A549 (cell line): Measurements from ENCODE around the gene RERGL. TPM values are rescaled to one million over a fixed set of nuclear protein-coding genes. Genes with fewer than 3 reads are reported as not detected.

ENCODE experiments used
- ATAC-seq, 2 experiments: fragments of 200-7000 bp in 1 of 2; fragments of >200 bp in 1 of 2; cut with Nextera tagmentation in 1 of 2; cut with Tn5 transposase in 1 of 2; 3 replicates each; pipeline versions ENCODE4 v1.8.0 to v1.9.1; 2018 to 2020; ENCODE audit warnings: mild to moderate bottlenecking in 1 of 2, moderate library complexity in 1 of 2
- CTCF ChIA-PET: fragments of 300-600 bp; sonication (Branson Sonifier 250); formaldehyde crosslinking; extraction: SDS; loops from one replicate; lab custom pipeline; 2021; ENCODE audit warnings: antibody characterized with exemption, inconsistent platforms; lab: Yijun Ruan, JAX
- POLR2A ChIA-PET: fragments of 350-600 bp; formaldehyde crosslinking; extraction: SDS; loops from one replicate; lab custom pipeline; 2021; ENCODE audit warnings: antibody characterized with exemption, inconsistent platforms; lab: Yijun Ruan, JAX
- DNase-seq, 2 experiments: peaks; one replicate each; pipeline versions ENCODE4 v3.0.0 to v3.0.0-alpha.2; 2011 to 2016; ENCODE audit warnings: low read depth in 1 of 2, low spot score in 1 of 2
- FAIRE-seq: peaks from 2 replicates; lab custom pipeline; 2011; peaks lifted over from hg19 to GRCh38; lab: Jason Lieb, UNC
- H3K27ac ChIP-seq, 2 experiments: fragments of >200 bp; sonication (Bioruptor Twin); formaldehyde crosslinking; 3 replicates each; pipeline ENCODE4 v1.5.1; 2016 to 2017
- H3K4me1 ChIP-seq: fragments of >200 bp; sonication (Bioruptor Twin); formaldehyde crosslinking; 3 replicates; pipeline ENCODE4 v1.6.1; 2016
- H3K4me2 ChIP-seq: fragments of >200 bp; sonication (Bioruptor Twin); formaldehyde crosslinking; 3 replicates; pipeline ENCODE4 v1.6.1; 2016
- H3K4me3 ChIP-seq: fragments of >200 bp; sonication (Bioruptor Twin); formaldehyde crosslinking; 3 replicates; pipeline ENCODE4 v1.5.1; 2016
- H3K9me3 ChIP-seq: fragments of >200 bp; sonication (Bioruptor Twin); formaldehyde crosslinking; 3 replicates; pipeline ENCODE4 v1.6.1; 2016
- CBX2 ChIP-seq: fragments of 200-600 bp; sonication (generic); IDR thresholded peaks from 2 replicates; pipeline ENCODE4 v1.6.1; 2016; ENCODE audit warnings: low read depth, mild to moderate bottlenecking, borderline replicate concordance
- CBX8 ChIP-seq: fragments of 200-600 bp; sonication (generic); IDR thresholded peaks from 2 replicates; pipeline ENCODE4 v1.6.1; 2016
- CHD2 ChIP-seq: fragments of 150-350 bp; IDR thresholded peaks from 2 replicates; pipeline ENCODE4 v1.6.1; 2014; ENCODE audit warnings: low read length; ENCODE audit not compliant: partially characterized antibody
- CHD4 ChIP-seq: fragments of 200-600 bp; sonication (generic); IDR thresholded peaks from 2 replicates; pipeline ENCODE4 v1.6.1; 2016; ENCODE audit warnings: antibody characterized with exemption, mild to moderate bottlenecking, borderline replicate concordance
- EHMT2 ChIP-seq: fragments of 200-600 bp; sonication (generic); IDR thresholded peaks from 2 replicates; pipeline ENCODE4 v1.6.1; 2016; ENCODE audit warnings: antibody characterized with exemption, low read depth, mild to moderate bottlenecking, moderate library complexity
- FOSL2 ChIP-seq, 2 experiments: fragments of 450-650 bp in 1 of 2; fragments of >200 bp in 1 of 2; sonication (Bioruptor Twin) in 1 of 2; formaldehyde crosslinking; IDR thresholded peaks; 2 replicates each; pipeline versions ENCODE4 v1.5.0 to v1.6.1; 2016 to 2020; ENCODE audit warnings: mild to moderate bottlenecking in 1 of 2, moderate library complexity in 1 of 2
- HOXA7 ChIP-seq: fragments of 250-450 bp; sonication (Bioruptor Pico); IDR thresholded peaks from 2 replicates; pipeline ENCODE4 v1.5.0; 2020; ENCODE audit warnings: mild to moderate bottlenecking, moderate library complexity
- JUN ChIP-seq, 2 experiments: fragments of >200 bp; sonication (Bioruptor Twin); formaldehyde crosslinking; IDR thresholded peaks; 2 replicates in 1 of 2; 3 replicates in 1 of 2; pipeline ENCODE4 v1.6.1; 2016 to 2017
- MAZ ChIP-seq: fragments of 150-350 bp; IDR thresholded peaks from 2 replicates; pipeline ENCODE4 v1.6.1; 2014; ENCODE audit warnings: antibody characterized with exemption, low read depth, low read length, borderline replicate concordance
- MYC ChIP-seq: IDR thresholded peaks from 2 replicates; pipeline ENCODE4 v1.6.1; 2012; ENCODE audit warnings: mild to moderate bottlenecking, inconsistent platforms, low read length, improper control_type of control experiment, borderline replicate concordance
- POLR2AphosphoS2 ChIP-seq: conservative IDR thresholded peaks from 2 replicates; pipeline ENCODE4 v1.6.1; 2012; ENCODE audit warnings: low read length, improper control_type of control experiment, inconsistent platforms
- TFCP2L1 ChIP-seq: fragments of 250-450 bp; sonication (Bioruptor Pico); IDR thresholded peaks from 2 replicates; pipeline ENCODE4 v1.5.0; 2021; ENCODE audit warnings: mild to moderate bottlenecking
- ZC3H11A ChIP-seq: fragments of 450-650 bp; IDR thresholded peaks from 2 replicates; pipeline ENCODE4 v1.6.1; 2014; ENCODE audit warnings: antibody characterized with exemption, mild to moderate bottlenecking
- ZFP36 ChIP-seq: fragments of 450-650 bp; IDR thresholded peaks from 2 replicates; pipeline ENCODE4 v1.6.1; 2014; ENCODE audit warnings: borderline replicate concordance; ENCODE audit not compliant: partially characterized antibody
- ZNF302 ChIP-seq: fragments of 250-450 bp; sonication (Bioruptor Pico); IDR thresholded peaks from 2 replicates; pipeline ENCODE4 v1.9.0; 2021; ENCODE audit warnings: inconsistent platforms, mild to moderate bottlenecking, moderate library complexity
- WGBS: methylation state at CpG from one replicate; pipeline ENCODE4 v1.1.6; 2017; ENCODE audit errors: missing lambda C conversion rate; 5-methylcytosine and 5-hydroxymethylcytosine counted together
- polyA plus RNA-seq, 4 experiments: library from polyadenylated mRNA; depleted of rRNA in 3 of 4; stranded (reverse); fragments of >200 nt; fragmentation: RNase III in 1 of 4; extraction: RNeasy Plus Mini Kit Qiagen cat#74134 plus additional on column Dnase treatment in 1 of 4; gene quantifications; 2 replicates in 3 of 4; 3 replicates in 1 of 4; pipeline ENCODE4 v1.2.3, GENCODE V29; 2011 to 2017
- TF ChIP-seq, protein P1 (sequence below): fragments of 250-450 bp; sonication (Bioruptor Pico); IDR thresholded peaks from 2 replicates; pipeline ENCODE4 v1.5.0; 2021; ENCODE audit warnings: mild to moderate bottlenecking, moderate library complexity, borderline replicate concordance
- TF ChIP-seq, protein P2 (sequence below): fragments of 150-350 bp; IDR thresholded peaks from 2 replicates; pipeline ENCODE4 v1.6.1; 2014; ENCODE audit warnings: low read depth, mild to moderate bottlenecking, low read length
- TF ChIP-seq, protein P3 (sequence below): fragments of >200 bp; sonication (Bioruptor Twin); formaldehyde crosslinking; IDR thresholded peaks from 2 replicates; pipeline ENCODE4 v1.6.1; 2016
- TF ChIP-seq, protein P4 (sequence below): fragments of >200 bp; sonication (Bioruptor Twin); formaldehyde crosslinking; IDR thresholded peaks from 3 replicates; pipeline ENCODE4 v1.5.1; 2016
- TF ChIP-seq, protein P5 (sequence below): fragments of 450-650 bp; IDR thresholded peaks from 2 replicates; pipeline ENCODE4 v1.6.1; 2014; ENCODE audit warnings: antibody characterized with exemption

The RERGL gene
- polyA plus RNA-seq, 2 of the 4 experiments (the other 2 are of a cell fraction) = not detected

DNA sequence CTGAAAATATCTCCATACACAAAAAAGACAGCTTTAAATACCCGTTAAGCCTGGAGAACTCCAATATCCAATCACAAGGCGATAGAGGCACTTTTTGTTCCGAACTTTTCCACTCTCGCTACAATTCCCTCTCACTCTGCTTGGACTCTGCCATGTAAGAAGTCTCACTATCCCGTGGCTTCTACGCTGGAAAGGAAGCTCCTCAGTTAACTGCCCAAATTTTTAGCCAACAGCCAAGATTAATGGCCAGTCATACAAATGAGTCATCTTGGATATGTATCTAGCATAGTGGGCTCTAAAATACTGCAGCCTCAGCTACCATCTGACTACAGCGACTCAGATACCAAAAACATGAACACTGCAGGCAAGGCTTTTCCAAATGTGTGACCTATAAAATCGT is 45.5 kb upstream of the RERGL start:
- no peak for FAIRE-seq
- ChIA-PET CTCF (interaction anchor here (0.9 kb wide), 1 partner anchor 24 kb away, joined by 5 read pairs; no protein-coding TSS in a partner anchor), POLR2A (no interaction called here)
- no peak overlapping the region for H3K4me3 ChIP-seq
- TF ChIP-seq, protein P1, sequence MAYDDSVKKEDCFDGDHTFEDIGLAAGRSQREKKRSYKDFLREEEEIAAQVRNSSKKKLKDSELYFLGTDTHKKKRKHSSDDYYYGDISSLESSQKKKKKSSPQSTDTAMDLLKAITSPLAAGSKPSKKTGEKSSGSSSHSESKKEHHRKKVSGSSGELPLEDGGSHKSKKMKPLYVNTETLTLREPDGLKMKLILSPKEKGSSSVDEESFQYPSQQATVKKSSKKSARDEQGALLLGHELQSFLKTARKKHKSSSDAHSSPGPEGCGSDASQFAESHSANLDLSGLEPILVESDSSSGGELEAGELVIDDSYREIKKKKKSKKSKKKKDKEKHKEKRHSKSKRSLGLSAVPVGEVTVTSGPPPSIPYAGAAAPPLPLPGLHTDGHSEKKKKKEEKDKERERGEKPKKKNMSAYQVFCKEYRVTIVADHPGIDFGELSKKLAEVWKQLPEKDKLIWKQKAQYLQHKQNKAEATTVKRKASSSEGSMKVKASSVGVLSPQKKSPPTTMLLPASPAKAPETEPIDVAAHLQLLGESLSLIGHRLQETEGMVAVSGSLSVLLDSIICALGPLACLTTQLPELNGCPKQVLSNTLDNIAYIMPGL (CRISPR knock-in tag) = no peak
- TF ChIP-seq CBX8 (no peak), ZC3H11A (no peak)
- no peaks in the 10 kb centered on the region for H3K4me1 ChIP-seq
- no peak overlapping the region for H3K4me2 ChIP-seq
- 46% methylated on average over 8 of the region's 8 CpGs for WGBS
- ATAC-seq = no peak
- H3K9me3 ChIP-seq = no peaks in the 10 kb centered on the region
- DNase-seq = no peak
- H3K27ac ChIP-seq = no peak overlapping the region

- FAIRE-seq = no peak
- no peak for TF ChIP-seq ZNF302 (CRISPR knock-in tag)
- TF ChIP-seq, protein P2, sequence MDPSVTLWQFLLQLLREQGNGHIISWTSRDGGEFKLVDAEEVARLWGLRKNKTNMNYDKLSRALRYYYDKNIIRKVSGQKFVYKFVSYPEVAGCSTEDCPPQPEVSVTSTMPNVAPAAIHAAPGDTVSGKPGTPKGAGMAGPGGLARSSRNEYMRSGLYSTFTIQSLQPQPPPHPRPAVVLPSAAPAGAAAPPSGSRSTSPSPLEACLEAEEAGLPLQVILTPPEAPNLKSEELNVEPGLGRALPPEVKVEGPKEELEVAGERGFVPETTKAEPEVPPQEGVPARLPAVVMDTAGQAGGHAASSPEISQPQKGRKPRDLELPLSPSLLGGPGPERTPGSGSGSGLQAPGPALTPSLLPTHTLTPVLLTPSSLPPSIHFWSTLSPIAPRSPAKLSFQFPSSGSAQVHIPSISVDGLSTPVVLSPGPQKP = no peak
- no peak for TF ChIP-seq TFCP2L1 (CRISPR knock-in tag)
- no peak for TF ChIP-seq HOXA7 (CRISPR knock-in tag)
- no peak for TF ChIP-seq ZFP36
- no peak for TF ChIP-seq CHD2
- no peak for TF ChIP-seq EHMT2
- TF ChIP-seq CHD4 = no peak
- TF ChIP-seq, protein P3, sequence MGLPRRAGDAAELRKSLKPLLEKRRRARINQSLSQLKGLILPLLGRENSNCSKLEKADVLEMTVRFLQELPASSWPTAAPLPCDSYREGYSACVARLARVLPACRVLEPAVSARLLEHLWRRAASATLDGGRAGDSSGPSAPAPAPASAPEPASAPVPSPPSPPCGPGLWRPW = no peak
- TF ChIP-seq, protein P1 (CRISPR knock-in tag) = no peak
- no peak for TF ChIP-seq FOSL2 (IDR thresholded peaks at IDR 0.05)
- TF ChIP-seq FOSL2 (CRISPR knock-in tag; IDR thresholded peaks at IDR 0.05) = no peak
- TF ChIP-seq CBX2 = no peak
- TF ChIP-seq MYC = no peak
- no peak for TF ChIP-seq MAZ
- no peak for TF ChIP-seq JUN (IDR thresholded peaks at IDR 0.05)
- no peak for TF ChIP-seq POLR2AphosphoS2
- TF ChIP-seq, protein P4, sequence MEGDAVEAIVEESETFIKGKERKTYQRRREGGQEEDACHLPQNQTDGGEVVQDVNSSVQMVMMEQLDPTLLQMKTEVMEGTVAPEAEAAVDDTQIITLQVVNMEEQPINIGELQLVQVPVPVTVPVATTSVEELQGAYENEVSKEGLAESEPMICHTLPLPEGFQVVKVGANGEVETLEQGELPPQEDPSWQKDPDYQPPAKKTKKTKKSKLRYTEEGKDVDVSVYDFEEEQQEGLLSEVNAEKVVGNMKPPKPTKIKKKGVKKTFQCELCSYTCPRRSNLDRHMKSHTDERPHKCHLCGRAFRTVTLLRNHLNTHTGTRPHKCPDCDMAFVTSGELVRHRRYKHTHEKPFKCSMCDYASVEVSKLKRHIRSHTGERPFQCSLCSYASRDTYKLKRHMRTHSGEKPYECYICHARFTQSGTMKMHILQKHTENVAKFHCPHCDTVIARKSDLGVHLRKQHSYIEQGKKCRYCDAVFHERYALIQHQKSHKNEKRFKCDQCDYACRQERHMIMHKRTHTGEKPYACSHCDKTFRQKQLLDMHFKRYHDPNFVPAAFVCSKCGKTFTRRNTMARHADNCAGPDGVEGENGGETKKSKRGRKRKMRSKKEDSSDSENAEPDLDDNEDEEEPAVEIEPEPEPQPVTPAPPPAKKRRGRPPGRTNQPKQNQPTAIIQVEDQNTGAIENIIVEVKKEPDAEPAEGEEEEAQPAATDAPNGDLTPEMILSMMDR = no peak
- TF ChIP-seq, protein P5, sequence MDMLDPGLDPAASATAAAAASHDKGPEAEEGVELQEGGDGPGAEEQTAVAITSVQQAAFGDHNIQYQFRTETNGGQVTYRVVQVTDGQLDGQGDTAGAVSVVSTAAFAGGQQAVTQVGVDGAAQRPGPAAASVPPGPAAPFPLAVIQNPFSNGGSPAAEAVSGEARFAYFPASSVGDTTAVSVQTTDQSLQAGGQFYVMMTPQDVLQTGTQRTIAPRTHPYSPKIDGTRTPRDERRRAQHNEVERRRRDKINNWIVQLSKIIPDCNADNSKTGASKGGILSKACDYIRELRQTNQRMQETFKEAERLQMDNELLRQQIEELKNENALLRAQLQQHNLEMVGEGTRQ = no peak
- TF ChIP-seq, all 56 proteins: peak for 0
- no peak for ATAC-seq
- H3K4me1 ChIP-seq = no peaks in the 10 kb centered on the region
- DNase-seq = no peak
- POLR2A ChIA-PET = no interaction called here
- H3K9me3 ChIP-seq = no peaks in the 10 kb centered on the region
- no peak overlapping the region for H3K4me2 ChIP-seq
- 20% methylated on average over 3 of the region's 3 CpGs for WGBS
- CTCF ChIA-PET = interaction anchor here (0.9 to 1.1 kb wide), 2 partner anchors 16 to 24 kb away, joined by 3 to 5 read pairs; no protein-coding TSS in a partner anchor
- no peak overlapping the region for H3K27ac ChIP-seq
- no peak overlapping the region for H3K4me3 ChIP-seq
These were observed 45.1 kb upstream of the RERGL start for GRCh38 chr12:18135086-18135485.
